NCI-H460 (cell line): ENCODE results near the gene POC5. TPM values are rescaled to one million over a fixed set of nuclear protein-coding genes. Genes with fewer than 3 reads are reported as not detected.

ENCODE experiments used
- DNase-seq: peaks from one replicate; pipeline ENCODE4 v3.0.0-alpha.2; 2016; ENCODE audit warnings: low read depth; ENCODE audit errors: extremely low read depth
- total RNA-seq: library from RNA; depleted of rRNA; stranded (reverse); fragments of >200 nt; shearing (Covaris generic); gene quantifications from 2 replicates; pipeline ENCODE4 v1.2.3, GENCODE V29; 2014

Gene POC5
- total RNA-seq, 1 experiment from 2014 or later, result 30.1 TPM

DNA sequence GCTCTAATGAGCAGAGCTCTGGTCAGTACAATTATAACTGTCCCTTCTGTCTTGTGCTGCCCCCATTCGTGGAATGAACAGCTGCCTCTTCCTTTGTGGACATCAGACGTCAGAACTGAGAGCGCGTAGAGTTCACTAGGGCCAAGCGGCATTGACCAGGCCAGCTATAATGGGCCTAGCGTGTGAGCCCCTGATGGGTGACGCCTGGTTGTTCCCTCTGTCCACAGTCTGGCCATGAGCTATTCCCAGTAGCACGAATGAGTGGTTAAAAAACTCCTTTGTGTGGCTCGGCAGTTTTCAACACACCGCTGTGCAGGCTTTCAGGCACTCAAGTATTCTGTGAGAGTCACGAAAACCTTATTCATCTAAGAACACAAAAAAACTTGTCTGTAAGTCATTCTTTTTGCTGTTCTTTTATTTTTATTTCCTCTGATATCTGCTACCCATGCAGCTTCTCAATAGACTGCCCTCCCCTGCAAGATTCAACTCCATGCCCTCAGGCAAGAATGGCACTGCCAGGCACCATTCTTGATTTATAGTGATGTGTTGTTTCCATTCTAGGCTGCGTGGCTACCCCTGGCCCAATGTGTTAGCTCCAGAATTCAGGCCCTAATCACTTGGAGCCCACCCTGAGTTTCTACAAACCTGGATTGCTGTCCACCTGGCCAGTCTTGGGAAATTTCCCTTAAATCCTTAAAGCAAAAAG, 53.5 kb downstream of the POC5 start:
- no peak for DNase-seq

DNA sequence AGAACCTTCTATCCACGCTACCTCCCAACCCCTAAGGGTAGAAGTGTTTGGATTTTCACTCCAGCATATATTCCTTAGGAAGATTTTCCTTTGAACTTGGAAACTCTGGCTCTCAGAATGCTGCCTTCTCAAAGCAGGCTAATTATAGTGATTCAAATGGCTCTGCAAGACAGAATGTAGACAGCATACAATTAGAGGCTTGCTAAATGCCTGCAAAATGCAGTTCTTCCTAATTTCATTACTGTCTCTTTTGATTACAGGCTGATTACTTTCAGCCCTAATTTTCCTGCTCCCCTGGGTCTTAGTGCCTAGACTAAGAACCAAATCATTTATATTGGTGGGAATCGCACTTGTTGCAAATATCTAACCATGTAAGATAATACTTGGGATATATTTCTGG, 55.2 kb downstream of the POC5 start:
- DNase-seq, result no peak

DNA sequence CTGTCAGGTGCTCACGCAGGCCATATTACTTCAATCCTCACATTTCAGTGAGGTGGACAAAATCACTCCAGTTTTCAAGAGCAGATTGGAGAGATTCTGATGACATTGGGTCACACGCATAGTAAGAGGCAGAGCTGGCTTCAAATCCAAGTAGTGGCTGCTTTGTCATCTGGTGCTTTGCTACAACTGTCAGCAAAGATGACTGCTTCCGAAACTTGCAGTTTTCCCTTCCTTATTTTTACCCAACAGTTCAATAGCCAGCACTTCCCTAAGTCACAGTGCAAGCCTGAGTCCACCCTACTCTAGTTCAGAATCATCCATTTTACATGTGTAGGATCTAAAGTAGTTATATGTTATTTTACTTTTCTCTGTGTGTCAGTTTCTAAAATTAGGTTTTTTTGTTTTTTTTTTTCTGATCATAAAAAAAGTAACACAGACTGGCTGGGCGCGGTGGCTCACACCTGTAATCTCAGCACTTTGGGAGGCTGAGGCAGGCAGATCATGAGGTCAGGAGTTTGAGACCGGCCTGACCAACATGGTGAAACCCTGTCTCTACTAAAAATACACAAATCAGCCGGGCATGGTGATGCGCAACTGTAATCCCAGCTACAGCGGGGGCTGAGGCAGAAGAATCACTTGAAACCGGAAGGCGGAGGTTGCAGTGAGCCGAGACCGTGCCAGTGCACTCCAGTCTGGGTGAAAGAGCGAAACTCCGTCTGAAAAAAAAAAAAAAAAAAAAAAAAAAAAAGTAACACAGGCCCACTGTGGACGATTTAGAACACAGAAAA, 56.4 kb downstream of the POC5 start:
- no peak for DNase-seq

DNA sequence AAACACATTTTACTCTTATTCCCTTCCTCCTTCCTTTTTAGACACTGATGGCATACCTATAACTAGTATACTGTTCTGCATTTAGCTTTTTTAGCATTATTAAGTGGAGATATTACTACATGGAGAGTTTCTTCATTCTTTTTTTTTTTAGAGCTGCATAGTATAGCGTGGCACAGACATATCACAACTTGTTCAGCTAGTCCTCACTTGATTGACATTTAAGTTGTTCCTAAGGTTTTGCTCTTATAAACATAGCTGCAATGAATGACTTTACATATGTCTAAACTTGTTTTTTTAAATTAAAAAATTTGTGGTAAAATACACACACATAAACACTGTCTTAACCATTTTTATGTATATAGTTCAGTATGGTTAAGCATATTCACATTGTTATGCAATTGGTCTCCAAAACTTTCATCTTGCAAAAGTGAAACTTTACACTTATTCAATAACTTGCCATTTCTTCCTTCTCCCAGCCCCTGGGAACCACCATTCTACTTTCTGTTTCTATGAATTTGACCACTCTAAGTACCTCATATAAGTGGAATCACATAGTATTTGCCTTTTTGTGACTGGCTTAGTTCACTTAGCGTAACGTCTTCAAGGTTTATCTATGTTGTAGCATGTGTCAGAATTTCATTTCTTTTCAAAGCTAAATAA, 57.3 kb downstream of the POC5 start:
- DNase-seq, result no peak

DNA sequence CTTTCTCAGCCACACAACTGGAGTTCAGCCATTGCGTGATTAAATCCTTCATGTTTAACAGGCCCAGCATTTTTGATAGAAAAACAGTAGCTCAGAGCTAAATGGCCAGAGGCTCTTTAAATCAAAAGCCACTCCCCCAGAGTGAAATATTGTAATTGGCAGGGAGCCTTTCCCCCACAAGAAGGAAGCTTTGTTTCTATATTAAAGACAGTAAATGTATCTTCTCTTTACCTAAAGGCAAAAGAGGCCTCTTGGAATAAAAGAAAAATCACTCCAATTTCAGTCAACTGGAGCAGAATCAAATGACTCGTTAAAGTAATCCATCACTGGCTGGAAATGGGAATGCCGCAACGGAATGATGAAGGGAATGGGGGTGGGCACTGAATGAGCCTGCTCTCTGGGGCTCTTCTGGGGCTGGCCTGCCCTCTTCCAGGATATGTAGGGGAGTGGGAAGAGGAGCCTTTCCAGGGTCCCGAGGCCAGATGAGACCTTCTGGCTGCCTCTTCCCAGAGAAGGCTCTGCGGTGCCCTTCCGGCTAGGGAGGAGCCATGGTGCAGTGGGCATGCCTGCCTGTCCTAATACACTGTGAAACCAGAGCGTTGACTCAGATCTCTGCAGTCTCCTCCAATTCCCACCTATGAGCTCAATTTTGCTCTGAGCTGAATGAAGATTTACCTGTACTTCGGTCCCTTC, 60.8 kb downstream of the POC5 start:
- DNase-seq, result no peak

DNA sequence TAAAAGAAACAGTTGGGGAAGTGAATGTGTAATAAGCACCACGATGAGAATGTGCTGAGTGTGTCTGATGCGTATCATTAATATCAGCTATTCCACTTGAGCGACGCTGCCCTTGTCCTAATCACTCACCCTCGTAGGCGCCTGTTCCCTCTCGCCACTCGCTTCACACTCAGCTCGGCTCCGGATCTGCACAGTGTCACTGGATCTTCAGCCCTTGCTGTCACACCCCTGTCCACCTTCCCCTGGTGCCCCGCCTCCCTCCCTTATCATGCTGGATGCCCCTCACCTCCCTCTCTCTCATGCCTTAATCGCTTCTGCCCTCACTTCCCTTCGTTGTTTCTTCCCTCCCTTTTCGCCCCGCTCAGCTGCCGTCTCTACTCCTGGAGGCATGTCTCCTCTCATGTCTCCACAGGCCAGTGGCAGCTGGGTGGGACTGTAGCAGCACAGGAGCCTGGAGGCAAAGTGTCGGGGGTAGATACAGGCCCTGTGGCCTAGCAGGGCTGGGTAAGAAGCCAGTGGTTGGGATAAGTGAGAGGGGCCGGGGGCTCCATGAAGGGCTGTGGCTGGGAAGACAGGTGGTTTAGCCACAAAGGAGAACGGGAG, 62.4 kb downstream of the POC5 start:
- no peak for DNase-seq

DNA sequence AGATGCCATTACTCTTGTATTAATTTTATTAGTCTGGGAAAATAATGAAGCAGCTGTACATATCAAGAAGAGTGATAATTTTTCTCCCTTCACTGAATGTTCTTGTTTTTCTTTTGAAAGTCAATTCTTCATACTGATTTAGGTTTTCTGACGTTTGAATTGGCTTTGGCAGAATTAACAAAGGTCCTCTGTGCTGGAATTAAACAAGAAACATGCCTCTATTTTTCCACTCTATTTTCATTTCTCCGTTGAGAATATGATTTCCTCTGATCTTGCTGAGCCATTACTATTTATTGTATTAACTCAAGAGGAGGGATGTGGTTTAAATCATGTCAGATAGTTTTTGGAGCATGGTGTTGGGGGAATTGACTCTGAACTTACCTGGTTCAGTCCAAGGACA, 63.7 kb downstream of the POC5 start:
- DNase-seq, result no peak

DNA sequence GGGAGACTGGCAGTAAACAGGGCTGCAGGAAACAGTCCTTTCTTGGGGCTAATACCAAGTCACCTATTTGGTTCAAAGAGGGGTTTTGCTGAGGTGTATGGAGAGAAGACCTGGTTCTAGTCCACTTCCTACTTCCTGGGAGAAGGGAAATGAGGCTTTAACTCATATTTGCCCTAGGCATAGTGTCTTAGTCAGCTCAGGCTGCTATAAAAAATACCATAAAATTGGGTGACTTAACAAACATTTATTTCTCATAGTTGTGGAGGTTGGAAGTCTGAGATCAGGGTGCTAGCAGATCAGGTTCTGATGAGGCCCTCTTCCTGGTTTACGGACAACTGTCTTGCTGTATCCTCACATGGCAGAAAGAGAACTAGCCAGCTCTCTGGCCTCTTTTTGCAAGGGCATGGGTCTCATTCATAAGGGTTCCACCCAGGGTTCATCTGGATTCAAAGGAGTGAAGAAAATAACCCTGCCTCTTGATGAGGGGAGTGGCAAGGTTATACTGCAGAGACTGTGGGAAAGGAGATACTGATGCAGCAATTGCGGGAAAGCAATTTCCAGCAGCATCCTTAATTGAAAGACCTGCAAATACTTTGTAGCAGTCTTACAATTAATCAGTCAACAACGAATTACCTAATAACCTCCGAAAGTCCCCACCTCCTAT, 65.5 kb downstream of the POC5 start:
- DNase-seq, result no peak

DNA sequence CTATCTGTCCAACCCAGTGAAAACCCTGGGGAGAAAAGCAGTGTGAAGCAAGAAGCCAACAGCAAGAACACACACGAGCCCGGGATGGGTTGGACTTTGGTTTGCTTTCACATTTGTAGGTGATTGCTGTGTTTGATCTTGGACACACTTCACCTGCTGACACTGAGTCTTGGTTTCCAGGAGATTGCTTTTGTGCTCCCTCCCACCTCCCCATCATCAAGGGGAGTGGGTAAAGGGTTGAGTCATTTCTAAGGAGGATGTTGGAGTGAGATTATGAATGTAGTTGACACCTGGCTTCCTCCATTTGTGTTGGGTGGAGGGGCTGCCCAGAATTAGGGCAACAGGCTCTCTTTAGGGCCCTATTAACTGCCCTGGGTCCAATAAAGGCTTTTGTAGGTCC, 68.5 kb downstream of the POC5 start:
- no peak for DNase-seq

DNA sequence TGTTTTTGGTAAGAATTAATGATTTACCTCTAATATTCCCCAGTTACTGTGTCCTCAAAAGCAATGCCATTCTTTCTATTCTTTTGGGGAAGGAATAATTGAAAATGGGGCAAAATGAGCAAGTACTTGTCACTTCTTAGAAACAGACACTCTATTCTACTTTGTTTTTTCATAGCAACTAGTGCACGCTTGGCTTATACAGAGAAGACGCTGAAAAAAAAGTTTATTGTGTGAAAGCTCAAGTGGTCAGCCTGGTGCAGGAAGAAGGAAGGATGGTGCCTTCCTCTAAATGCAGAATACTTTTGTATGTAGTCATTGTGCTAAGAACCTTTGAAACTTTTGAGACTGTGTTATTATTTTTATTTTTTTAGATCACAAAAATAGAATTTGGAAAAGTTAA, 76.4 kb downstream of the POC5 start:
- DNase-seq, result no peak

DNA sequence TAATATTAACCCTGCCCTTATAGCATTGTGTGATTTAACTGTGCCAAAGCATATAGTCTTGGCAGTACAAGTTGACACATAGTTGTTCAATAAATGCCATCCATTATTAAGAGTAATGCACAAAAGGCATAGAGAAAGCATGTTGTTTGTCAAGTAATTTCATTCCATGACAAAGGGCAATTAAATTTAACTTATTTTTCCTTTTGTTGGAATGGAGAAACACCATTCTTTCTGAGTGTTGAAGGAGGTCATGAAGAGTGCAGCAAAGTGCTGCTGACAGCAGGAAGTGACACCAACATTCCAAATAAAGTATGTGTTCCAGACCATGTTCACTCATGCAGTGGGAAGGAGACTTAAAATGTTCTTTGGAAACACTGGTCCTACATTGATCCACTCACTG, 76.8 kb downstream of the POC5 start:
- DNase-seq, result no peak

DNA sequence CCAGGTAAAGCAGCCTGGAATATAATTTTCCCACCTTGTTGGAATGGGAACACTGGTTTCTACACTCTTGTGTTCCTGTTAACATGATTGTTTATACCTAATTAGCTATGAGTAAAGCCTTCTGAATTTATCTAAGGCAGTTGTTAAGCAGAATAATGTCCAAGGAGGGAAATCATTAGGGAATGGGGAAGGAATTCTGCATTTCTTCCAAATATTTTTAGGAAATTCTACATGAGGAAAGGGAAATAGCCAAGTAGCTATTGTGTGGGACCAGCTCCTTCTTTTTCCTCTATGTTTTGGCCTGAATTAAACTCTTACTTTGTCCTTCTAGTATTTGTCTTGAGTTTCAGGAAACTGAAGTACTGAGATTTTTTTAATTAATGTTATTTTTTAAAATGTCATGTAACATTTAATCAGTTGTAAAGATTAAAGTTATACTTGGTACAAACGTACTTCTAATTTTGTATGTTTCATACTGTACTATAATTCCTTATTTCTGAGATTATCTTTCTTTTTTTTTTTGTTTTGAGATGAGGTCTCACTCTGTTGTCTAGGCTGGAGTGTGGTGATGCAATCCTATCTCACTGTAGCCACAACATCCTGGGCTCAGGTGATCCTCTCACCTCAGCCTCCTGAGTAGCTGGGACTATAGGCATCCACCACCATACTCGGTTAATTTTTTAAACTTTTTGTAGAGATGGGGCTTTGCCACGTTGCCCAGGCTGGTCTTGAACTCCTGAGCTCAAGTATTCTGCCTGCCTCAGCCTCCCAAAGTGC, 77.5 kb downstream of the POC5 start:
- no peak for DNase-seq

DNA sequence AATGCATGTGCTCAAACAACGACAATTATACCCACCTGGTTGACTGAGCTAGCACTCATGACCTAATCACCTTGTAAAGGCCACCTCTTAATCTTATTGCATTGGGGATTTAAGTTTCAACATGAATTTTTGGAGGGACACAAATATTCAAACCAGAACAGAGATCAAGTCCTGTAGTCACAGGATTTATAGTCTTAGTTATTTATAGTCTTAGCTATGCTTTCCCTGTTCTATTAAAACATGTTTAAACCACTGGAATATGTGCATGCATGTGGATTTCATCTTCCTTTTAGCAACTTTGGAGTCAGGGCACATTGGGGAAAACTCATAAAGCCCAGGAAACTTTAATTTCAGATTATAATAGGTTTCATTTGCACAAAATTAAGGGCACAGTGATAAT, 79.3 kb downstream of the POC5 start:
- DNase-seq, result no peak

DNA sequence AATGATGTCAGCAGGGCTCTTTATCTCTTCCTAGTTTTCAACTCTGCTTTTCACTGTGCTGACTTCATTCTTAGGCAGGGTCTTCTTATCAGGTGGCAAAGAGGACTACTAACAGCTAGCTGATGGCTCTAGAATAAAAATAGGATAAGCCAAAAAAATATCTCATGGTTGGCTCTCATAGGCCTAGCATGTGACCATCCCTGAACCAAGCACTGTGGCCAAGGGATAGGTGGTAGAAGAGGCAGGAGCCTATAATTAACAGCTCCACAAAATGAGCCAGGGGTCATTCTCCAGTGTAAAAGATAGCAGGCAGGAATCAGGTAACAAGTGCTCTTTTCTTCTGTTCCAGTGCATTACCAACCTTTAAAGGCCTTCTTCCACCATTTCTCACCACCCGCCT, 84.9 kb downstream of the POC5 start:
- no peak for DNase-seq

DNA sequence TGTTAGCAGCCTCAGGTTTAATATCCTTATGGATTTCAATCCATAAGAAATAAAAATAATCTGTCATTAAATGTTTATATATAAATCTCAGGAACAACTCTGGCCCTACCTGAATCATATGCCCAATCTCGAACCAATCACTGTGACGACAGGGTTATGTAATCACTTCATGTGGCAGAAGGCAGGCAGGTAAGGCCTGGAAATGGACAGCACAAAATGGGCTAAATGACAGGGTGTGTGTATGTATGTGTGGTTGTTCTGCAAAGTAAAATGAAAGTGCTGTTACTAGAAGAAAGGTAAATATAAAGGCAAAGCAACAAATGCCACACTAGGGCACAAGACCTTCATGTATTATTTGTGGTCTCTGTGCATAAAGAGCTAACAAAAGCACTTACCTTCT, 86.4 kb downstream of the POC5 start:
- no peak for DNase-seq

DNA sequence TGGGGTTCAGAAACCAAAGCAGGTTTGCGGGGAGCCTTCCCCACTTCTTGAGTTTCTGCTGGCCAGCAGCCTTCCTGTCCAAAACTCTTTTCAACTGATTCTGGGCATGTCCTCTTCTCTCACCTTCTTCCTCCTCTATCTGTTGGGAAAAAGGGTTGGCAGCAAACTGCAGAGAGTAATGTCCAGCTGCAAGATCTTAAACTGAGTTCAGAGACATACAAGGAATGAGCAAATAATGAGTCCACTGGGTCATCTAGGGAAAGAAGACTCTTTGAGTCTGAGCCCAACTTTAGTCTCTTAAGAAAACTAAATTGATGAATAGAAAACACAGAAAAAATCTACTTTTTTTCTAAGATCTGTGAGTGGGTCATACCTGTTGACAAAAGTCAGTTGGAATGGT, 89.4 kb downstream of the POC5 start:
- no peak for DNase-seq

DNA sequence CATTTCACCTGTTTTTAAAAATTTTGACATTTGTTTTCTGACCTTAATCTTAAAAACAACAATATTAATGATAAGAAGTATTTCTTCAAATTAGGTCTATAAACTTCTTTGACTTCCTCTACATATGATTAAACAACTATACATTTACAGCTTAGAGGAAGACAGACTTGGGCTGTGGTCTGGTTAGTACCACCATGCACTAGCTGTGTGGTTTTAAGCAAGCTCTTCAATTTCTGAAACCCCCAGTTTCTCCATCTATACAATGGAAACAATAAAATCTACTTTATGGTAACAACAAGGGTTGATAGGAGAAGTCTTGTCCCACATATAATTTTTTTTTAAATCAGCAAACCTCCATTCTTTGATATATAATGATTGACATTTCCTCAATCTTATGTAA, 90.3 kb downstream of the POC5 start:
- DNase-seq, result no peak
